GM18499 (cell line): Measurements from ENCODE around the gene SERHL2.
"Not testable (repeated sequence)": the region's sequence is repeated elsewhere in the genome, so short reads cannot be mapped to it uniquely, and the experiment has no call there.

Experiments
- ATAC-seq: cut with Tn5 transposase; IDR thresholded peaks from one replicate; pipeline ENCODE4 v1.9.1; 2021; ENCODE audit warnings: moderate number of reproducible peaks; ENCODE audit not compliant: insufficient read depth, unreplicated experiment

SERHL2 gene

DNA sequence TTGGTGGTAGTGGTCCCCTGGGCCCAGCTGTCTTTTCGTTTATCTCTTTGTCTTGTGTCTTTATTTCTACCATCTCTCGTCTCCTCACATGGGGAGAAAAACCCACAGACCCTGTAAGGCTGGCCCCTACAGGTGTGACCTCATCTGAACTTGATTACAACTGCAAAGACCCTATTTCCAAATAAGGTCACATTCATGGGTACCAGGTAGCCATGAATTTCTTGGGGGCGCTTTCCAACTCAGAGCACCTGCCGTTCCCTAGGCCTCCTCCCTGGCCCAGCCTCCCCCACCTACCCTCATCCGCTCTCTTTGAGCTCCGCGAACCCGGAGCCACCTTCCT lies 20.1 kb upstream of the SERHL2 start:
- ATAC-seq: no peak

DNA sequence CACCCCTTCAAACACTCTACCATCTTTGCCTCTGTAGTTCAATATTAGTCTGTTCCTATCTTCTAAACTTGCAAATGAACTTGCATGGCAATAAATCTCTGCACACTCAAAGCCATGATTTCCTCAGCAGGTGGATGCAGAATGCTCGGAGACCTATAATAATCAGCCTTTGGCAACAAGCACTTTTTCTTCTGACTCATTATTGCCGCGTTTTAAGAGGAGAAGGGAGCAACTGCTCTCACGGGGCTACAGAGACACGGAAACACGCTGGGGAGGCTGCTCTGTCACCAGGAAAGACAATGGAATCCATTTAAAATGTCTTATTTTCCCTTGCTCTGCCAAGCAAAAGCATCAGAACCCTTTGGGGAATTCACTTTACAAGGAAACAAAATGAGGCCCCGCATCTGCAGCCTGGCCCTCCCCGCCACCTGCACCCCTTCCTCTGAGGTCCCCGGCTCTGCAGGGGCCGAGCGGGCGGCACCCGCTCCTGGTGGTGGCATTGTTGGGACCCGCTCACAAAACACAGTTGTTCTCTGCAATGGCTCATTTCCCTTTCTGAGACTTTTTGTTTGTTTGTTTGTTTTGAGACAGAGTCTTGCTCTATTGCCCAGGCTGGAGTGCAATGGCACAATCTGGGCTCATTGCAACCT lies 18.5 kb upstream of the SERHL2 start:
- not testable (repeated sequence) for ATAC-seq

DNA sequence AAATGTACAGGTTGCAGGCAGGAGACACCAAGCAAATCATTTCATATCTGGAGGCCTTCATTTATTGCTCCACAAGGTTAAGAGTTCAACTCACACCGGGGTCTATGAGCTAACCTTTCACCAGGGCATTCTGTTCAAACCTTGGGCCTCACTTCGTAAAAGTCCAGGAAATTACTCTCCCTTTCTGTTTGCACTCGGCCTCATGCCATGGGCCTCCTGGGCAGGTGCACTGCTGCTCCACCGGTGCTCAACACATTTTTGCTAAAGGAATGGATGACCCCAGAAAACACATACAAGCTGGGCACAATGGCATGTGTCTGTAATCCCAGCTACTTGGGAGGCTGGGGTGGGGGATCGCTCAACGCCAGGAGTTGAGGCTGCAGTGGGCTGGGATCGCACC lies 17.6 kb upstream of the SERHL2 start:
- no peak for ATAC-seq

DNA sequence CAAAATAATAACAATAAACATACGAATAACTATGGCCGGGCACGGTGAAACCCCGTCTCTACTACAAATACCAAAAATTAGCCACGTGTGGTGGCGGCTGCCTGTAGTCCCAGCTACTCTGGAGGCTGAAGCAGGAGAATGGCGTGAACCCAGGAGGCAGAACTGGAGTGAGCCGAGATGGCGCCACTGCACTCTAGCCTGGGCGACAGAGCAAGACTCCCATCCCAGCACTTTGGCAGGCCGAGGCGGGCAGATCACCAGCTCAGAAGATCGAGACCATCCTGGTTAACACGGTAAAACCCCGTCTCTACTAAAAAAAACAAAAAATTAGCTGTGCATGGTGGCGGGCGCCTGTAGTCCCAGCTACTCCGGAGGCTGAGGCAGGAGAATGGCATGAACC lies 17.1 kb upstream of the SERHL2 start:
- not testable (repeated sequence) for ATAC-seq

DNA sequence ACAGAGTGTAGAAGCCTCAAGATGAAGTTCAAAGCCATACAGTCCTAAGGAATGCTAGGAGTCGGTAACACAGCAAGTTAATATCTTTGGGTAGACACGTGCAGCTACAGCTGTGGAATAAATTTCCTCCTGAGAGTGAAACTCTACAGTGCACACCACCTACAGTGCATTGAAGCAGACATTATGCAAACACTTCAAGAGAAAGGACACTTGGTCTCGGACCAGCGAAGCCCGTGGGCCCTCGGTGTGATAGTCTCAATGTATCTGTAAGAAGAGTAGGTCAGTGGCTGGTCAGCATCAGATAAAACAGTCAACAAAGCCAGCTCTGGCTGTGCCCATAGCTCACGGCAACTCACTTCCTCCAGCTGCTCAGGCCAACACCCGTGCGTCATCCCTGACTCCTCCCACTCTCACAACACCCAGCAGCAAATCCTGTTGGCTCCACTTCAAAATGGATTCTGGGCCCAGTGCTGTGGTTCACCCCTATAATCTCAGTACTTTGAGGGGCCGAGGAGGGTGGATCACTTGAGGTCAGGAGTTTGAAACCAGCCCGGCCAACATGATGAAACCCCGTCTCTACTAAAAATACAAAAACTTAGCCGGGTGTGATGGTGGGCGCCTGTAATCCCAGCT lies 16.4 kb upstream of the SERHL2 start:
- ATAC-seq: not testable (repeated sequence)

DNA sequence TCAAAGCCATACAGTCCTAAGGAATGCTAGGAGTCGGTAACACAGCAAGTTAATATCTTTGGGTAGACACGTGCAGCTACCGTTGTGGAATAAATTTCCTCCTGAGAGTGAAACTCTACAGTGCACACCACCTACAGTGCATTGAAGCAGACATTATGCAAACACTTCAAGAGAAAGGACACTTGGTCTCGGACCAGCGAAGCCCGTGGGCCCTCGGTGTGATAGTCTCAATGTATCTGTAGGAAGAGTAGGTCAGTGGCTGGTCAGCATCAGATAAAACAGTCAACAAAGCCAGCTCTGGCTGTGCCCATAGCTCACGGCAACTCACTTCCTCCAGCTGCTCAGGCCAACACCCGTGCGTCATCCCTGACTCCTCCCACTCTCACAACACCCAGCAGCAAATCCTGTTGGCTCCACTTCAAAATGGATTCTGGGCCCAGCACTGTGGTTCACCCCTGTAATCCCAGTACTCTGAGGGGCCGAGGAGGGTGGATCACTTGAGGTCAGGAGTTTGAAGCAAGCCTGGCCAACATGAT lies 14.5 kb upstream of the SERHL2 start:
- not testable (repeated sequence) for ATAC-seq

DNA sequence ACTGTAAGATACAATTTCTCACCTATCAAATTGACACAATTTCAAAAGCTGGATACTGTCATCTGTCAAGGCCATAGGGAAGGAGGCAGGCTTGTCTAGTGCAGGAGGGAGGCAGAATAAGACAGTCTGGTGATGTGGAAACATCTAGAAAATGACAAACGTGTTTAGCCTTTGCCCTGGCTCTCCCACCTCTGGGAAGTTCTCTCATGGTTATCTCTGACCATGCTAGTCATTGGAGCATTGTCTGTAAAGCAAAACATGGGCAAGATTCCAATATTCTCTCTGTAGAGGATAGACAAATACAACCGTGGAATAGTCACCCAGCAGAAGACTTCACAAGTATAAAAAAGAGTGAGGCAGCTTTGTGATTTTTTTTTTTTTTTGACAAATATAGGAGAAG lies 9.1 kb upstream of the SERHL2 start:
- no peak for ATAC-seq

DNA sequence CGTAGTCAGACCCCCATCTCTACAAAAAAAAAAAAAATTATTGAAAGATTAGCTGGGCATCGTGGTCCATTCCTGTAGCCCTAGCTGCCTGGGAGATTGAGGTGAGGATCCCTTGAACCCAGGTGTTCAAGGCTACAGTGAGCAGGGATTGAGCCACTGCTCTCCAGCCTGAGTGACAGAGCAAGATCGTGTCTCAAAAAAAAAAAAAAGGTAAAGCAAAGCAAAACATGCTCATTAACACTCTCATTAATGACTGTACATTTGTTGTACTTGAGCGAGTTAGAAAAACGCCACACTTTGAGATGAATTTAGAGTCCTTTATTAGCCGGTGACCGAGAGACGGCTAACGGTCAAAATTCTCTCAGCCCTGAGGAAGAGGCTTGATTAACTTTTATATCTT lies 6.2 kb upstream of the SERHL2 start:
- no peak for ATAC-seq

DNA sequence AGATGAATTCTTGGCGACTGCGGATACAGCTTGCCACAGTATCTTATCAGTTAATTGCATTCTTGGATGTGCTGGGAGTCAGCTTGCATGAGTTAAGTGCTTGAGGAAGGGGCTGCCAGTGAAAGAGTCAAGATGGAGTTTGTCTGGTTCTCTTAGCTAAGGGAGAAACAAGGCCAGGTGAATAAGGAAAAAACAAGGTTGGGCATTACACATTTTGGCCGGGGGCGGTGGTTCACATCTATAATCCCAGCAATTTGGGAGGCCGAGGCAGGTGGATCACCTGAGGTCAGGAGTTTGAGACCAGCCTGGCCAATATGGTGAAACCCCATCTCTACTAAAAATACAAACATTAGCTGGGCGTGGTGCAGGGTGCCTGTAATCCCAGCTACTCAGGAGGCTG lies 5.6 kb upstream of the SERHL2 start:
- ATAC-seq: not testable (repeated sequence)

DNA sequence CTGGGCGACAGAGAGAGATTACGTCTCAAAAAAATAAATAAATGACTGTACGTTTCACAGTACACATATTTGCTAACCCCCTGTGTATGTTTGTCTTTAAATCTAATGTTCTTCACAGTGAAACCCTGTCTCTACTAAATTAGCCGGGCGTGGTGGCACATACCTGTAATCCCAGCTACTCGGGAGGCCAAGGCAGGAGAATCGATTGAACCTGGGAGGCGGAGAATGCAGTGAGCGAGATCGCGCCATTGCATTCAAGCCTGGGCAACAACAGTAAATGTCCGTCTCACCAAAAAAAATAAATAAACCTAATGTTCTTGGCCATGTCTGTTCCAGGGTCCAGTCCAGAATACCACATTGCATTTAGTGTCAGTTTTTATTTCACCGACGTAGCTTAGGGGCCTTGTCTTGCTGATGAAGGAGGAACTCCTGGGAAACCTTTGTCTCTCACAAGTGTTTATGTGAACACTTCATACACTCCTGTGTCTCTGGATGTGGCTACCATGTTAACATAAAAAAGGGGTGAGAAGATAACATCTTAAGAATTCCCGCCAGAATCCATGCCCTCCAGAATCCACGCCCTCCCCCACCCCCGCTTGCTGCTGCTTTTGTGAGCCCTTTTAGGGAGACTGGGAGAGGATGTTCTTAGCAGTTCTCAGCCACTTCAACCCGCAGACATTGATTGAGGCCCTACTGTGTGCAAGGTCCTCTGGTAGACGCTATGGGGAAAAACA lies 5.0 kb upstream of the SERHL2 start:
- no peak for ATAC-seq

DNA sequence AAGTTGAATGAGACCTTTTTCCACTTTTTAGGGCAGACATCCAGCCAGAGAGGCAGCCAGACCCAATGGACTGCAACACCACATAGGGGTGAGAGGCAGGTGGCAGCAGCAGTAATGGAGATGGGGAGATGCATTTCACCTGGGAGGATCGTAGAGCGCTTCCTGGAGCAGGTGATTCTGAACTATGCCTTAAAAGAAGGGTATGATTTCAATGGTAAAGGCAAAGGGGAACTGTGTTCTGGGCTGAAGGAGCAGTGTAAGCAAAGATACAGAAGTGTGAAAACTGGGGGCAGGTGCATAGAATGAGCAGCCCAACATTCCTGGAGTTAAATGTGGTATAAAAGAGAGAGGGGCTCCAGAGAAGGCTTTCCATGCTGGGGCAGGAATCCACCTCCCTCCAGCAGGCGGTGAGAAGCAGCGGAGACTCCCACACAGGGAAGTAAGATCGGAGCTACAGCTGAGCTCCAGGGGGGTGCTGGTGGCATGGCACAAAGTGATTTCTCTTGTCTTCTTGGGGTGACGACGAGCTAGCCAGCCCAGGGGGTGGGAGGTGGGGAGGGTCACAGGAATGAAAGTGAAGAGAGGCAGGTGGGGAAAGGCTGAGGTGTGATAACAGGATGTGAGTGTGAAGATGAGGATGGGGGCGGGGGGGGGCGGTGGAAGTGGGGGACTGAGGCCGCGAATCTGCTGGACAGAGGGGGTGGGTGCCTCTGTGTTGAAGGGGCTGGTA lies 4.3 kb upstream of the SERHL2 start:
- ATAC-seq: no peak

DNA sequence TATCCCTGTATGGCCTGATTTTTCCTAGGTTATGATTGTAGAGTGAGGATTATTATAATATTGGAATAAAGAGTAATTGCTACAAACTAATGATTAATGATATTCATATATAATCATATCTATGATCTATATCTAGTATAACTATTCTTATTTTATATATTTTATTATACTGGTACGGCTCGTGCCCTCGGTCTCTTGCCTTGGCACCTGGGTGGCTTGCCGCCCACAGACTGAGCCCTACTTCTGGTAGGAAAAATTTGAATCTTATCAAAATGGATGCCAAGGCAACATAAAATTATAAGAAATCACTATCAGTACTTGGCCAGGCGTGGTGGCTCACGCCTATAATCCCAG lies 1.5 kb upstream of the SERHL2 start:
- ATAC-seq: not testable (repeated sequence)

DNA sequence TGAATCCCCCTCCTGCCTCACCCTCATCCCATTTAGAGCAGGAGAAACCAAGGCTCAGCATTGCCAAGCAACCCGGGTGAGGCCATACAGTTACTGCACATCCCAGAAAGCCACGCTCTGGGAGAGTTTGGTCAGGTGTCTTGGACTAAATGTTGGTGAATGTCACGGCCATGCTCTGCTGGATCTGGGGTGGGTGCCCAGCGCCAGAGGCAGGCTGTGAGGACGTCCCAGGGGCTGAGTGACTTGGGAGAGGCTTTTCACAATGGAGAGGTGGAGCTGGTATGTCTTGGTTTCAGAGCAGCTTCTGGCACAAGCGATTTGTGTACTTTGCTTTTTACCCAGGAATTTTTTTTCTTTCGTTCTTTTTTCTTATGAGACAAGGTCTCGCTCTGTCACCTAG lies 6.6 kb downstream of the SERHL2 start:
- no peak for ATAC-seq

DNA sequence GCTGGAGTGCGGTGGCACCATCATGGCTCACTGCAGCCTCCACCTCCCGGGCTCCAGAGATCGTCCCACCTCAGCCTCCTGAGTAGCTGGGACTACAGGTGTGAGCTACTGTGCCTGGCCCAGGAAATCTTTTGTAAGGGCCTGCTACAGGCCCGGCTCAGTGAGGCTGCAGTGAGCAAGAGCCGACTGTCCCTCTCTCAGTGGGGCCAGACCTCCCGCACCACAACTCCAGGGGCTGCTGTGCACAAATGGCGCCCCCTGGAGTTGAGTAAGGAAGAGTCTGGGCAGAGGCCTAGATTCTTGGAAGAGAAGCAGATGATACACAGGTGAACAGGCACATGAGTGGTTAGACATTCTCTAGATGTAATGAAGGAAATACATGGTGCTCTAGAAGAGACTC lies 7.0 kb downstream of the SERHL2 start:
- ATAC-seq: no peak

DNA sequence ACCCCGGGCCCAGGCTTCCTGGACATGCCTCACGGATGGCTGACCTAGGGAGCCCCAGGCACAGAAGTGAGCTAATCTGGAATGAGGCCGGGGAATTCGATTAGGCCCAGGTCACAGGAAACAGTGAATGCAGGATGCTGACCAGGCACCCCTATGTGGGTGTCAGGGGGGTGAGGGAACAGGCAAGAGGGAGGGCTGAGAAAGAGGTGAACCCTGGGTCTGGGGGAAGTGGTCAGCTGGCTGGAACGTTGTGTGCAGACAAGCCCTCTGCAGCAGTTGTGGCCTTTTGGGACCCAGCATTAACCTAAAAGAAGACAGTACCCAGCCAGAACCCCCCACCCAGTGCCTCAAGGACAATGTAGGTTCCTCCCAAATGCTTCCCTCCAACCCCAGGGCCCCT lies 8.1 kb downstream of the SERHL2 start:
- ATAC-seq: no peak

DNA sequence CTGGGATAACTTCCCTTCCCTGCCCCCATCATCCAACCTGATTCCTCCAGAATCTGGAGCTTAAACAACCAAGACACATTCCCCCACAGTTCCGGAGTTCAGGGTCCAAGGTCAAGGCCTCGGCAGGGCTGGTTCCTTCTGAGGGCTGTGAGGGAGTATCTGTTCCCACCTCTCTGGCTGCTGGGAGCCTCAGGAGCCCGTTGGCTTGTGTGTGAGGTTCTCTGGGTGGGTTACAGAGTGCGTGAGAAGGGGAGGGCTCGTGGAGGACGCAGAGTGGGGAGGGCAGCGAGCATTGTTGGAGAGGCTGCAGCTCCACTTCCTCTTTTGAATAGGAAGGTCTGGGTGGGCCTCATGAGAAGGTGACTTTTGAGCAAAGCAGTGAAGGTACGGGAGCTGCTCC lies 8.5 kb downstream of the SERHL2 start:
- ATAC-seq: no peak

DNA sequence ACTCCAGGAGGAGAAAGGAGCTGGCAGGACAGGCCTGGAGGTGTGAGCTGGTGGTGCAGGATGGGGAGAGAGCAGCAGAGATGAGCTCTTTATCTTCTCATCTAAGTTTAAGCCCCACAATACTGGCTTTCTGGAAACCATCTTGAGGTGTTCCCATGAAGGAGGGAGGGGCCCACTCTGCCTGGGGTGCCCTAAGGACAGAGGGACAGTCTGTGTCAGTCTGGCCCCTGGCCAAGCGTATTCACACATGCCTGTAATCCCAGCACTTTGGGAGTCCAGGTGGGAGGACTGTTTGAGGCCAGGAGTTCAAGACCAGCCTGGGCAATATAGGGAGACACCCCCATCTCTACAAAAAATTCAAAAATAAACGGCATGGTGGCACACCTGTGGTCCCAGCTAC lies 8.9 kb downstream of the SERHL2 start:
- no peak for ATAC-seq

DNA sequence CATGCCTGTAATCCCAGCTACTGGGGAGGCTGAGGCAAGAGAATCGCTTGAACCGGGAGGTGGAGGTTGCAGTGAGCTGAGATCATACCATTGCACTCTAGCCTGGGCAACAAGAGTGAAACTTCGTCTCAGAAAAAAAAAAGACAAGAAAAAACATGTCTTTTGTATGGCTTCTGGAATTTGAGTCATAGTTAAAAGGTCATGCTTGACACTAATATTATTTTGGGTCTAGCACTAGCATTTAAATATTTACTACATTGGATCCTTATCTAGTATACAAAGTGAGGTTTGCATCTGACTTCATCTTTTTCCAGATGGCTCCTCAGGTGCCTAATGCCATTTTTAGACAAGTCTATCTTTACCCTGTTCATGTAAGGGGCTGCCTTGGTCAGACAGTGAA lies 10.2 kb downstream of the SERHL2 start:
- not testable (repeated sequence) for ATAC-seq

DNA sequence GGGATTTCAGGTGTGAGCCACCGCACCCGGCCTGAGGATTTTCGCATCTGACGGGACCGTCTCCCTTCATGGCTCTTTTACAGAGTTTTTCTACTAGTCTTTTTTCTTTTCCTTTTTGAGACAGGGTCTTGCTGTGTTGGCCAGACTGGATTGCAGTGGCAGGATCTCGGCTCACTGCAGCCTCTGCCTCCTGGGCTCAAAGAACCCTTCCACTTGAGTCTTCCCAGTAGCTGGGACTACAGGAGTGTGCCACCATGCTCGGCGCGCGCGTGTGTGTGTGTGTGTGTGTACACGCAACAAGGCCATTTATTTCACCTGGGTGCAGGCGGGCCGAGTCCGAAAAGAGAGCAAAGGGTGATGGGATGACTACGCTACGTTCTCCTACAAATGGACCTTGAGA lies 10.9 kb downstream of the SERHL2 start:
- ATAC-seq: no peak

DNA sequence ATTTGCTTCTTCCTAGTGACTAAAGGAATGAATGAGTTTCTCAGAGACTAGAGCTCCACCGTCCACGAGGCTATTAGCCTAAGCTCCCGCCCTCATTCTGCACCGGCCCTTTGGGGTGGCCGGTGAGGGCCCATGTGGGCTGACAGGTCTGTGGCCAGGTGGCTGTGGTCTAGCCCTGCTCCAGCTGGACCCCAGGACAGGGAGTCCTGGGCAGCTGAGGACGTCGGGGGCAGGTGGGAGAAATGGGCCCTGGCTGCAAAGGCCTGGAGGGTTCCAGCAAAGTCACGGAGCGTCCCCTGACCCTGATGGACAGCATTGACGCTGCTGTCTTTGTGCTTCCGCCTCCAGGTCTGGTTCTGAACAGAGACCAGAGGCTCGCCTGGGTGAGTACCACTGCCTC lies 12.2 kb downstream of the SERHL2 start:
- no peak for ATAC-seq

DNA sequence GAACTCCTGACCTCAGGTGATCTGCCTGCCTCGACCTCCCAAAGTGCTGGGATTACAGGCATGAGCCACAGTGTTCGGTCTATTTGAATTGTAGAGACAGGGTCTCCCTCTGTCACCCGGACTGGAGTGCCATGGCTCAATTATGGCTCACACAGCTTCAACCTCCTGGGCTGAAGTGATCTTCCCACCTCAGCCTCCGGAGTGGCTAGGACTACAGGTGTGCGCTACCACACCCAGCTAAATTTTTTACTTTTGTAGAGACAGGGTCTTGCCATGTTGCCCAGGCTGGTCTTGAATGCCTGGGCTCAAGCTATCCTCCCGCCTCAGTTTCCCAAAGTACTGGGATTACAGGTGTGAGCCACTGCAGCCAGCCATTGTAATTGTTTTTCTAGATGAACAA lies 14.2 kb downstream of the SERHL2 start:
- ATAC-seq: not testable (repeated sequence)
